ENCODE results near the gene KIAA0825.

The KIAA0825 gene

DNA sequence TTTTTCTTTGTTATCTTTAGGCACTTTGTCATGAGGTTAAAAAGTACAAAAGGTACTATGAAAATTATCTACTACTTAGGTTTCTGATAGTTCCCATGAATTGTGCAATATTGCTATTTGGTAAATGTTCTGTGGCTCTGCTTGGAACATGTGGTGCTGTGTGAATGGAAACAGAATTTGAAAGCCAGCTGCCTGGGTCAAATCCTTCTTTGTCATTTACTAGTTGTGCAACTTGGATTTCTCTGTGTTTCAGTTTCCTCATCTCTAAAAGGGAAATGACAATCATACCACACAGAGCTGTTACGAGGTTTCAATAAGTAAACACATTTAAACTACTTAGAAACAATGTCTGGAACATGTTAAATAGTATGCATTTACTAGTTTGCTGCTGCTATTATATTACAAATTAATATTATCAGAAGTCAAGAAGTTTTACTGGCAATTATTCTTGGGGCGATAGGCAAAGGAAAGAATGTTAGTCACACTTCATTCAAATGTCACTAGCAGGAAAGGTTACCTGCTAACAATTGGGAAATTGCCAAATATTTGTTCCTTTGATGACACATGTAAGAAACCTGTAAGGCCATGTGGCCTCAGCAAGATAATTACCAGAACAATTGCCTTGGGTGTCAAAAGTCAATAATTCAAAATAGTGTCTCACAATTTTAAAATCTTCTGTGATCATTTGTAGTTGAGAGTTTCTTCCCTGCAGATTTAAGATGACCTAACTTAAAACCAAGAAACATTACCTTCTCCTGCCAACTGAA lies 184.8 kb downstream of the KIAA0825 start:
- no peak for DNase-seq

DNA sequence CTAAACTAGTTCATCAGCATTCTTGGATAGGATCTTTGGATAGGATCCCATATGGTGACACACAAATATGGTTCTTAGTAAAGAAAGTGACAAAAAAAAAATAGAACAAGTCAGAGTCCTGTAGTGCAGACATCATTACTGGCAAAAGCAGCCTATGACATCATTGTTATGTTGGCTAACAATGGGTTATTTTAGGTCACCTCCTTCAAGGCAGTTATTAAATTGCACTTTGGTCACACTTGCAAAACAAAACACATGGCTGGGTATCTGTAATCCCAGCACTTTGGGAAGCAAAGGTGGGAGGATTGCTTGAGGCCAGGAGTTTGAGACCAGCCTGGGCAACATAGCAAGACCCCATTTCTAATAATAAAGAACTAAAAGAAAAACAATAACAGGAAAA lies 185.9 kb downstream of the KIAA0825 start:
- DNase-seq, result no peak

- DNase-seq, result no peak
Observed at GRCh38 chr5:94431696-94432095, 186.7 kb downstream of the KIAA0825 start.

GRCh38 chr5:94429566-94429965 lies 188.8 kb downstream of the KIAA0825 start:
- DNase-seq, result no peak

GRCh38 chr5:94425396-94425795 lies 193.0 kb downstream of the KIAA0825 start:
- no peak for DNase-seq

DNA sequence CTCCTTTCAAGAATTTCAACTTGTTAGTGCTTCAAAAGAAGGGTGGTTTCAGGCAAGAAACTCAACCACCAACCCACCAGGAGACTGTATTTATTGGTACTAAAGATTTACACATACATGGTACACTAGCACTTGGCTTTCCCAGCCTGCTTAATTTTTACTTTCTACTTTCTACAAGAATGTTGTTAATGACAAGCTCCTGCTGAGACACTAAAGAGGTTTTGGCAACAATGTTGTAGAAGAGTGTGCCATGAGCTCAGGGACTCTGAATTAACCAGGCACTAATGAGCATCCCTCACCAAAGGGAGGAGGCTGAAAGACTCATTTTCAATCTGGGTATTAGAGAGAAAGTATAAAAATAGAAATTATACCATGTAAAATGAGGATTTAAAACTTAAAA lies 195.0 kb downstream of the KIAA0825 start:
- DNase-seq, result no peak

DNA sequence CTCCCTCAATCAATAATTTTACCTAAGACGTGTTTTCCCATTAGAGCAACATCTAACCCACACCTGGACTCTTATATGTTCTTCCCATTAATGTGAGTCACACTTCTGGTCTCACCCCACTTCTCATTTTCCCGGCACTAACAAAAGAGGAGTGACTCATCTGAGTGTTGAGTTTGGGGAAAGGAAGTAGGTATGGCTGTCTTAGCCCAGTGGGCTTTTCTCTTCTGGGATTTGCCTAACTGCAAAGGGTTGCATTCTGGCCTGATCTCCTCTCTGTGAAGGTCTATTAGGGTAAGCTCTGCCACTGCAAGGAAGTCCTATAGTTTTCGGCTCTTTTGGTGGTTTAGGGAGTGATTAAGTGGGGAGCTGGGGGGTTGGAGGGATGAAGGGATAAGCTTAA lies 195.6 kb downstream of the KIAA0825 start:
- no peak for DNase-seq

GRCh38 chr5:94420885-94421284 lies 197.5 kb downstream of the KIAA0825 start:
- no peak for DNase-seq

DNA sequence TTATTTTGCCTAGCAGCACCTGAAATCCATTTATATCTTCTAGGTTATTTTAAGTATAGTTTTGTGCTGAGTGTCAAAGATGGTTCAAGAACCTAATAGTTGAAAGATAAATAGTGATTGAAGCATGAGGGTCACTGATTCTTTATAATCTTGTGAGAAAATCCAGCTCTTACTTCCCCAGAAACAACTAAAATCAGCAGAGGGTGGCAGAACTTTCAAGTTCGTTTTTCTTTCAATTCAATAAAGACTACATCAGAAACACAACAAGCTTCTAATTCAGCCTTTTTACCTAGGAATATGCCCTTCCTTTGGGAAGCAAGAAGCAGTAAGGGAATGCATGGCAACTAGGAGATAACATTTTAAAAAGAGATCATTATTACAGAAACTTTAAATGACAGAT lies 202.6 kb downstream of the KIAA0825 start:
- DNase-seq, result no peak

GRCh38 chr5:94409440-94409839 lies 209.0 kb downstream of the KIAA0825 start:
- no peak for DNase-seq

DNA sequence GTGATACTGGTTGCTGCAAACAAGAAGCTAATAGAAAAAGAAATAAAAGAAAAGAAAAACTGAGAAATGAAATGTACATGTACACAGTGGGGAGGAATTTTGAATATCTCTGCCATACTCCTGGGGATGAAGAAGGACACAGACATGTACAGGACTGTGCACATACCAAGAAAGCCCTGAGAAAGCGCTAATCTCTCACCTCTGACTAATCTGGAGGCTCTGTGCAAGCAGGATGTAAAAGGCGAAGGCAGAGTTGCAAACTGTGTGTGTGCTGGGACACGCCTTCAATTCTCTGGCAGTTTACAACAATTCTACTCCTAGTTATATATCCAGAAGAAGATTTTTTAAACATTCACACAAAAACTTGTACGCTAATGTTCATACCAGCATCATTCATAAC lies 211.4 kb downstream of the KIAA0825 start:
- DNase-seq, result no peak

GRCh38 chr5:94403483-94403882 lies 214.9 kb downstream of the KIAA0825 start:
- DNase-seq, result no peak

GRCh38 chr5:94402096-94402495 lies 216.3 kb downstream of the KIAA0825 start:
- DNase-seq, result no peak

- no peak for DNase-seq
Observed at GRCh38 chr5:94397508-94397907, 220.9 kb downstream of the KIAA0825 start.

GRCh38 chr5:94396687-94397086 lies 221.7 kb downstream of the KIAA0825 start:
- DNase-seq, result no peak

GRCh38 chr5:94395468-94395867 lies 222.9 kb downstream of the KIAA0825 start:
- no peak for DNase-seq

DNA sequence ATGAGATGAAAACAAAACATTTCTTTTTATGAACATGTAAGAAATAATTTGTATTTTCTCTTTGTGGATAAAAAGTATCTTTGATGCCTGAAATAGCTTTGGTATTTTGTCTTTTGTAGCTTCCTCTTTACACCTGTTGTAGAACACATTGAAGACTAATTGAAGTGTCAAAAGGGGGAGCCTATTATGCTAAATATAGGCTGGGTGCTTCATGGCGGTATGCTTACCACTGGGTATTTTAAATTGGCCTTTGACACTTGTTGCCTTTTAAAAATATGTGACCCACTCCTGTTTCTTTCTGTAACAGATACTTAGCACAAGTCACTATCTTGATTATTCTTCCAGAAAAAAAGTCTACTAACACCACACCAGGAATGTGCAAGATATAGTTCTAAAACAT lies 226.4 kb downstream of the KIAA0825 start:
- no peak for DNase-seq

DNA sequence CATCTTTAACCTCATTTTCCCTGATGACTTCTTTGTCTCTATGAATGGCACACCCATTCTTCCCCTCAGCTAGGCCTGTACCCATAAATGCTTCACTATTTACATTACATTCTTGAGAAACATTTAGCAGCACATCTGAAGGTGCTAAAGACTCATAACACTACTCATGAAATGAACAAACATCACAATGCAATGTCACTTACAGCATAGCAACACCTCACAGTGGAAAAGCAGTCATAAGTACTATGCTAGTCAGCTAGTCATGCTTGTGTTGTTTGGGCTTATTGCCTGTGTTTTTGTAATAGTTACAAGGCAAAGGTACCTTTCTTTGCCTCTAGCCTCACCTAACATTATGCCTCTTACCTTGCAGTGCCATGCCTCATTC lies 228.9 kb downstream of the KIAA0825 start:
- no peak for DNase-seq

DNA sequence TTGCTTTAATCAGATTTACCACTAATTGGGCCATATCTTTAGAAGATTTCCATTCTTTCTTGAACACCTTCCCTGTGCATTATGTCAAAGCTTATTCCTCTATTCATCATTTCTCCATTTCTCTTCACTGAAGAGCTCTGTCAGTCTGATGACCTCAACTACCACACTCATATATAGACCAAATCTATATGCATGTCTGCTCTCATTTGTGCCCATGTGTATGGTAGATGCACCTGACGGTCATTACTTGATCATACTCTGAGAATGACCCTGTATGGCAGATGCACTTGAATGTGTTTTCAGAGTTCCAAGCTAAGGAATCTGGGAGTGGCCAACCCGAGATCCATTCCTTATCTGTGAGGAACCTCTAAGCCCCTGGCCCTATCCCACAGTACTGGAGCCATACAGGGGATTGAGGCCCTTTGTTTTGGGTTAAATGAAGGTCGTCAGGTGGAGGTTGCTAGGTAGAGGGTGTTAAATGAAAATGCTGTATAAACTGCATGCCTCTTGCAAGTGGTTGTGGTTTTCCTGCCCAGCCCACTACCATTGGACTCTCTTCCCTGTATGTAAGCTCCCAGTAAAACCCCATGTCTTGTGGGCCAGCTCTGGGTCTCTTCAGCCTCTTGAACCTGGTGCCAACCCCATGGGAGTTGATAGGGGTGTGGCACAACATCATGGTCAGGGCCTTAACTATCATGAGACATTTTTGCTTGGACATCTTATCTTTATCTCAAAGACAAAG lies 229.5 kb downstream of the KIAA0825 start:
- no peak for DNase-seq

DNA sequence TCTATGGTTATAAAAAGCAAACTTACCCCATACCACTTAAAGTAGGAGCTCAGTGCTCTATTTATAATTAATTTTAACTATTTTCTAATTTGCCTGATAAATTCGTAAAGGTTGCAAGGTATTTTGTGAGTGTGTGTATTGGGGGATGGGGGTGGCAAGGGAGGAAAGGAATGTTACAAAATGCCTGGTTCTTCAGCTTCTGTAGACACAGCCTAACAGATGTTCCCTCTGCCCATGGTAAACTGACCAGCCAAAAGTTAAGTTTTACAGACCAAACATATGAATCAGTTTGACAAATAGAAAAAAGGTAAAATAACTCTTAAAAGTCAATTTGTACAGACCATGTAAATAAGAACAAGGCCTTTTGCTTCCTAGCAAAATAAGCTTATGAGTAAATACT lies 232.6 kb downstream of the KIAA0825 start:
- no peak for DNase-seq

GRCh38 chr5:94378062-94378461 lies 240.3 kb downstream of the KIAA0825 start:
- no peak for DNase-seq

DNA sequence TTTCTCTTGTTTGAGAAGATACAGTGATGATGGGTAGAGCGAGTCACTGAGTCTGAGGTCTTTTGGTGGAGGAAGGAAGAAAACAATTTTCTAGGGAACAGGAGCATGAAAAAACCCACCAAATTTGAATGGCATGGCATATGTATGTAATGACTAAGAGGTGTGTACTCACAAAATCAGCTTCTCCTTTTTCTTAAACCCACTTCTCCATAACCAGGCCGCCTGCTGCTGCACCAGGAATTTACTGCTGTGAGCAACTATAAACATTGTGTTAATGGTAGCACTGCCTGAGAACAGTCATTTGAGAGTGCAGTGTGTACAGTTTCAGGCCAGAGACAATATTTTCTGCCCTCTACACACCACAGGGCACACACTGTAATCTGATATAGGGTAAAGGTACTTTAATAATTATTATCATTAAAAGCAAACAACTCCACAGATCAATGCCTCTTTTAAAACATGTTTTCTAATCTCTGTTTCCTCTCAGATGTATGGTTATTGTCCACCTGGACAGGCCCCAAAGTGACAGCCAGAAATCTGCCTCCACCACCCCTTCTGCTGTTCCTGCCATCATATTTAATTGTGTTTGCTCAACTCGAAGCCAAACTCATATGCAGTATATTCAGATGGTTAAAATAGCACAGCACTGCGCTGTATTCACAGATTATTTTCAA lies 241.6 kb downstream of the KIAA0825 start:
- no peak for DNase-seq

DNA sequence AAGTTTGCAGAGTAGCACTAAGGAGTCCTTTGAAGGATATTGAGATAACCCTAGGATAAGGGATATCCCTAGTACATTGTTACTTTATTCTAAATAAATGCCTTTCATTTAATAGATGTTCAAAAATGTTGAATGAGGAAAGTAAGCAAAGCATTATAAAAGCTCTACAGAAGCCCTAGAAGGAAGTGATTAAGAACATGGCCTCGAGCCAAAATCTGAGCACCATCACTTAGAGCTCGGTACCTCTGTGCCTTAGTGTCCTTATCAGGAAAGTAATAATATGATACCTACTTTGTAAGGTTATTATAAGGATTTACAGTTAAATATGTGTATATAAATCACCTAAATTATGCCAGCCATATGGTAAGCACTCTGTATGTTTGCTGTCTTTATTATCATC lies 242.6 kb downstream of the KIAA0825 start:
- DNase-seq, result no peak

DNA sequence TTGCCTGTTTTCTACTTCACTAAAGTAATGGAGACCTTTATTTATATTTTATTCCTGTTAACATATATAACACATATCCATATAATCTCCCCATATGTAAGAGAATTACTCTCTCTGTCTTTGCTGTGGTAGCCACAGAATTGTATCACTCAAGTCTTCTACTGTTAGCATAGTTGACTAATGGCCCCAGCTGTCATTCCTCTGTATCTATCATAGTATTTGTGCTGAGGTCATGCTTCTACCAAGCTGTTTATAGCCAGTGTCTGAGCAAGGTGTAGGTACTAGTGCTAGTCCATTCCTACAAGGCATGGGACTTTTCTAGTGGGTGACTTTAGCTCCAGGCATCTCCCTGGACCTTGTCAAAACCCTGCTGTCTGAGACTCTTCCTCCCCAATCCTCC lies 244.1 kb downstream of the KIAA0825 start:
- no peak for DNase-seq

All from CD4-positive, alpha-beta T cell treated with Interleukin-4 for 4 hours (primary cell).